AG04449 (cell line): ENCODE data around the gene SYNM.

Experiments used
- CTCF ChIA-PET: fragments of 350-600 bp; formaldehyde crosslinking; extraction: SDS; loops from one replicate; lab custom pipeline; 2021; ENCODE audit warnings: antibody characterized with exemption; lab: Yijun Ruan, JAX
- POLR2A ChIA-PET: fragments of 400-600, 350-600 bp; formaldehyde crosslinking; extraction: SDS; loops from one replicate; lab custom pipeline; 2020; ENCODE audit warnings: antibody characterized with exemption, inconsistent platforms; lab: Yijun Ruan, JAX
- DNase-seq: peaks from one replicate; pipeline ENCODE4 v3.0.0-alpha.2; 2010; ENCODE audit warnings: low read depth, low spot score
- H3K4me3 ChIP-seq: 2 replicates; pipeline ENCODE4 v1.5.1; 2011; ENCODE audit warnings: low read depth, mild to moderate bottlenecking, control low read depth, low read length
- CTCF ChIP-seq: IDR thresholded peaks from one replicate; pipeline ENCODE4 v1.5.1; 2011; ENCODE audit warnings: mild to moderate bottlenecking, moderate library complexity, low read length, control low read depth, inconsistent platforms; ENCODE audit not compliant: insufficient read depth; ENCODE audit errors: missing control alignments

SYNM gene

DNA sequence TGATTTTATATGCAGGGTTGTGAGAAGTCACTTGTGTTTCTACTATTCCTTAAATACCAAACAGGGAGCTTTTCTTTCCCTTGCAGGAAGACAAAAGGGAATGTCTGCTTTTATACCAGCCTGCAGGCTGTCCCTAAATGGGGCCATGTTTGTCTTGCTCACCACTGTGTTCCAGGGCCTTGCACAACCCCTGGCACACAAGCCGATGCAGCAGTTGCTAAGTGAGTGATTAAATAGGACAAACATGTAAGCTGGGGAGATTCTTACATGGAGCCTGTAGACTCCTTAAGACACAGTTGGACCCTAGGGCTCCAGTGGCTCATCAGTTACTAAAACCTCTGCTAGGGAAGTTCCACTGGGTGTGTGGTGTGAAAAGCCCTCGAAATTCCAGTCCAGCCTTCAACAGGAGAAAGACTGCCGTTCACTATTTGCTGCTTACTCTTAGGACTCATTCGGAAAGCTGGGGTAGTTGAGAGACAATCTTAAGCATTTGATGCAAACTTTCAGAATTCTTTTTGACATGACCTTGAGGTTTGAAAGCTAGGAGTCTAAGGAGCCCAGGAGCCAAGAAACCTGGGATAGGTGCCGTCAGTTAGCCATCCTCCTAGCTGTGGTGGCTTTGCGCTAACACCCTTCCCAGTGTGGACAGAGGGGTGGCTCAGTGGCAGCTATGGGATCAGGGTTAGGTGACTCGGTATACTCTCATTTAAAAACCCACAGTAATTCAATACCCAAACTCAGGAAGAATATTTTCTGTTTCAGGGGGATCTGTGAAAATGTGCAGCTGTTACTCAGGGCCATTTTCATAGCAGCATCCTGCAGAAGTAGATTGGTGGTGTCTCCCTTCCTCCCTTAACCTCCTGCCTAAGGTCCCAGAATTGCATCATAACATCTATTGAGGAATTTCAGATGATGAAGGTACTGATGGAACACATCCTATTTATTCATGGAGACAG lies 39.1 kb downstream of the SYNM start:
- POLR2A ChIA-PET: no interaction called here
- H3K4me3 ChIP-seq: no peak overlapping the region
- no peak for DNase-seq
- CTCF ChIA-PET: interaction anchor here (0.9 to 1.7 kb wide), 5 partner anchors 10 to 70 kb away, joined by 3 to 6 read pairs (median 4); partner anchors contain the start of gene SYNM
- TF ChIP-seq CTCF: no peak

DNA sequence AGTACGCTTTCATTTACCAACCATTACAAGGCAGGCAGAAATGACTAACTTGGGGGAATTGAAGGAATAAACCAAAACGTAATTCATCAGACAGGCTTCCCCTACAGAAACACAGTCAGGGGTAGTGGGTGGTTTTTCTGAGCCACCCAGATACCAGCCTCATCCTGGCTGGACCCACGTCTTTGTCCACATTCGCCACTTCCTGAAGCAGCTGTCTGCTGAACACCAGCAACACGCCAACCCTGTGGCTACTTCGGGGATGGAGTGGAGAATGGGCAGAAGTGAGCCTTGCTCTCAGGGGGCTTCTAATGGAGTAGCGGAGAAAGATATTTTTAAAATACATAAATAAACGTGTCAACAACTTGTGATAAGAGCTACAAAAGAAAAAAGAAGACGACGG lies 40.1 kb downstream of the SYNM start:
- POLR2A ChIA-PET: no interaction called here

DNA sequence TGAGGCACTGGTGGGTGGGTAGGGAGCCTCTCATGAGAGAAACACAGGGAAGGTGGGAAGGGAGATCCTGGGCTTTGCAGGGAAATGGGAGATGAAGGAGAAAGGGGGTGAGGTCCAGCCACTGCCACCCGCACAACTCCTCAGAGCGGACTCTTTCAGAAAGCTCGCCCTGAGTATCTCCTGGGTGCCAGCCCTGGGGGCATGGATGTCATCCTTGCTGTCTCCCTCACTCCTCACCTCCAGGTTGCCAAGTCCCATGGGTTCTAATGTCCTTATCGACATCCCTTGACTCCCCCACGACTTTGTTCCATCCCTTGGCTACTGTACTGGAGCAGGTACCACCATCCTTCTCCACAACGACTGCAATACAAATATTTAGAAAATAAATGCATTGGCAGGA lies 40.9 kb downstream of the SYNM start:
- CTCF ChIA-PET: interaction anchor here (0.9 to 1.2 kb wide), 2 partner anchors 11 to 14 kb away, joined by 3 to 4 read pairs; no protein-coding TSS in a partner anchor
- POLR2A ChIA-PET: no interaction called here
- no peak overlapping the region for H3K4me3 ChIP-seq
- TF ChIP-seq CTCF: no peak
- no peak for DNase-seq

More for the DNA sequence above, 40.1 kb downstream of the SYNM start:
- CTCF ChIA-PET: interaction anchor here (1.0 kb wide), 1 partner anchor 11 kb away, joined by 4 read pairs; no protein-coding TSS in a partner anchor
- no peak for TF ChIP-seq CTCF
- H3K4me3 ChIP-seq: no peak overlapping the region
- no peak for DNase-seq

DNA sequence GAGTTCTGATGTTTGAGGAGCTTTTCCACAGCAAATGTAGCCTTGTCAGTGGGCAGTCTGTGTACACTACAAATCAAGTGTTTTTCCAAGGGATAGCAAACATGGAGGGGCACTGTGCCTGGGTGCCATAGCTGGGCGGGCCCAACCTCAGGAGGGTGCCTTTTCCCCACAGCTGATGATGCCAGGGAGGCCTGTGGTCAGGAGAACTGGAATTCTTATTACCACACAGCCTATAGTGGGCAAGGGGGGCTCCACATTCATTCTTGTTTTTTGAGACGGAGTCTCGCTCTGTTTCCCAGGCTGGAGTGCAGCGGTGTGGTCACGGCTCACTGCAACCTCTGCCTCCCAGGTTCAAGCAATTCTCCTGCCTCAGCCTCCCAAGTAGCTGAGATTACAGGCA lies 41.8 kb downstream of the SYNM start:
- ChIA-PET POLR2A (no interaction called here), CTCF (interaction anchor here (0.9 to 1.2 kb wide), 2 partner anchors 10 to 13 kb away, joined by 3 to 4 read pairs; no protein-coding TSS in a partner anchor)
- H3K4me3 ChIP-seq: no peak overlapping the region
- TF ChIP-seq CTCF: no peak
- DNase-seq: no peak

DNA sequence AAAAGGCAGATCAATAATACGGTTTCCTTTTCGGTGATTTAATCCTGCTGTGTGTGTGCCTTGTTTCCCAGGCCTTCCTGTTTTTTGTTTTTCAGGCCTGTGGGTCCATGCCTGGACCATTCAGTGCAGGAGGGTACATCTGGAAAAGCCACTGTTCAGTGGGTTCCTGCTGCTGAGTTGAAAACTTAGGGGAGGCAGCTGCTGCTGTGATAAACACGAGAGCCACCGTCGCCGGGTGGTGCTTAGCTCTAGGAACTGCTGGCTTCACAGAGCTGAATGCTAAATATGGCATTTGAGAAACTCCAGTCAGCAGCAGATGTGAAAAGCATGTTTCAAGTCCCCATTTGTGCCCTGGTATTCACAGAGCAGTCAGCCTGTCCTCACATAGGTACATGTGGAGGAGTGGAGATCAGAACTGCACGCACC lies 44.0 kb downstream of the SYNM start:
- ChIA-PET CTCF (no interaction called here), POLR2A (no interaction called here)
- no peak for TF ChIP-seq CTCF
- DNase-seq: no peak
- H3K4me3 ChIP-seq: no peak overlapping the region

DNA sequence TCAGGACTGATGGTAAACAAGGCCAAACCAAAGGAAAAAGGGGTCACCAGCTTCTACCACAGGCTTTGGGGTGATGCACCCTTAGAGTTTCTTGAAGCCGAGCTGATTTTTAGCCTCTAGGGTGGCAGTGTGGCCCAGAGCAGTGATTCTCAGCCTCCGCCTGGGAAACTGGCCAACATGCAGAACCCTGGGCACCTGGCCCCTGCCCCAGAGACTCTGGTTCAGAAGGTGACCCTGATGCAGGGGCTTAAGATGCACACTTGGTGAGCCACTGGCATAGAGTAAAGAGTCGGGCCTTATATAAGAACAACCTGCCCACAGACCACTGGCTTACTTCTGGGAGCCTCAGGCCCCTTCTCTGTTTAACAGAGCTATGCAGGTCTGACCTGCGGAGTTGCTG lies 44.5 kb downstream of the SYNM start:
- DNase-seq: no peak
- ChIA-PET POLR2A (no interaction called here), CTCF (no interaction called here)
- TF ChIP-seq CTCF: no peak
- no peak overlapping the region for H3K4me3 ChIP-seq
